AG09319 (cell line): Measurements from ENCODE around the gene DTD2.

Source experiments
- DNase-seq: peaks from one replicate; pipeline ENCODE4 v3.0.0-alpha.2; 2010; ENCODE audit warnings: low read depth; ENCODE audit errors: extremely low read depth
- TF ChIP-seq, protein P1 (sequence below): IDR thresholded peaks from 2 replicates; pipeline ENCODE4 v1.5.1; 2011; ENCODE audit warnings: low read depth, mild to moderate bottlenecking, inconsistent platforms, low read length, moderate library complexity

The DTD2 gene

DNA sequence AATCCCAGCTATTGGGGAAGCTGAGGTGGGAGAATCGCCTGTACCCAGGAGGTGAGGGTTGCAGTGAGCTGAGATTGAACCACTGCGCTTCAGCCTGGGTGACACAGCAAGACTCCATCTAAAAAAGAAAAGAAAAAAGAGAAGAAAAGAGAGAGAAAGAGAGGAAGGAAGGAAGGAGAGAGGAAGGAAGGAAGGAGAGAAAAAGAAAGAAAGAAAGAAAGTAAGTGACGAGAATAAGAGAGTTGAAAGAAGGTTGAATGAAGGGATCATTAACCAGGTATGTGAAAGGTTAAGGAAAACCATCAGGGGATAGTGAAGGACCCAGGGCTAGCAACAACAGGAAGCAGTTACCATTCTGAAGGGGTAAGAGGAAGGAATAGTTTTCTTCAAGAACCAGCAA is 4.2 kb upstream of the DTD2 start:
- no peak for DNase-seq
- TF ChIP-seq, protein P1, sequence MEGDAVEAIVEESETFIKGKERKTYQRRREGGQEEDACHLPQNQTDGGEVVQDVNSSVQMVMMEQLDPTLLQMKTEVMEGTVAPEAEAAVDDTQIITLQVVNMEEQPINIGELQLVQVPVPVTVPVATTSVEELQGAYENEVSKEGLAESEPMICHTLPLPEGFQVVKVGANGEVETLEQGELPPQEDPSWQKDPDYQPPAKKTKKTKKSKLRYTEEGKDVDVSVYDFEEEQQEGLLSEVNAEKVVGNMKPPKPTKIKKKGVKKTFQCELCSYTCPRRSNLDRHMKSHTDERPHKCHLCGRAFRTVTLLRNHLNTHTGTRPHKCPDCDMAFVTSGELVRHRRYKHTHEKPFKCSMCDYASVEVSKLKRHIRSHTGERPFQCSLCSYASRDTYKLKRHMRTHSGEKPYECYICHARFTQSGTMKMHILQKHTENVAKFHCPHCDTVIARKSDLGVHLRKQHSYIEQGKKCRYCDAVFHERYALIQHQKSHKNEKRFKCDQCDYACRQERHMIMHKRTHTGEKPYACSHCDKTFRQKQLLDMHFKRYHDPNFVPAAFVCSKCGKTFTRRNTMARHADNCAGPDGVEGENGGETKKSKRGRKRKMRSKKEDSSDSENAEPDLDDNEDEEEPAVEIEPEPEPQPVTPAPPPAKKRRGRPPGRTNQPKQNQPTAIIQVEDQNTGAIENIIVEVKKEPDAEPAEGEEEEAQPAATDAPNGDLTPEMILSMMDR, result no peak

GRCh38 chr14:31457665-31458659 is 656 bp upstream of the DTD2 start:
- TF ChIP-seq, protein P1, result no peak
- DNase-seq, result no peak

GRCh38 chr14:31449971-31450610 is 7.2 kb downstream of the DTD2 start:
- DNase-seq, result no peak
- TF ChIP-seq, protein P1, result peak; percentile 59

- TF ChIP-seq, protein P1, result no peak
- no peak for DNase-seq
These were observed 8.2 kb downstream of the DTD2 start for GRCh38 chr14:31449136-31449535.

- TF ChIP-seq, protein P1, result no peak
- DNase-seq, result no peak
These were observed 11.6 kb downstream of the DTD2 start for GRCh38 chr14:31445703-31446102.

- TF ChIP-seq, protein P1, result no peak
These were observed 15.0 kb downstream of the DTD2 start for GRCh38 chr14:31442284-31442683.

More at GRCh38 chr14:31442284-31442683, 15.0 kb downstream of the DTD2 start:
- no peak for DNase-seq
